ENCODE measurements around the gene CHD9NB. TPM values are rescaled to one million over a fixed set of nuclear protein-coding genes. Genes with fewer than 3 reads are reported as not detected.

The CHD9NB gene
- total RNA-seq, 1 experiment from 2014 or later = 0.64 TPM

- H3K36me3 ChIP-seq (ENCODE audit: control insufficient read depth, insufficient read depth, low read length) = no peaks in the 10 kb centered on the region
- ATAC-seq = no peak
- no peak overlapping the region for H3K27ac ChIP-seq (ENCODE audit: low read length)
- no peaks in the 10 kb centered on the region for H3K4me1 ChIP-seq (ENCODE audit: control insufficient read depth, insufficient read depth, low read length)
- intact Hi-C loops (cut with micrococcal nuclease; ENCODE audit: unreplicated experiment) = no loop called here
- no TSS peak for BruUV-seq (replicated peaks)
- TF ChIP-seq REST (IDR thresholded peaks at IDR 0.05; ENCODE audit: insufficient read depth in 1 of 2, low read depth in 2 of 2, low read length in 1 of 2) (no peak), TCF7L2 (IDR thresholded peaks at IDR 0.05; ENCODE audit: low read depth, low read length) (no peak), POLR2AphosphoS5 (IDR thresholded peaks at IDR 0.05; ENCODE audit: low read depth, low read length) (no peak), SIN3A (IDR thresholded peaks at IDR 0.05; ENCODE audit: borderline replicate concordance, insufficient read depth, low read depth, low read length) (no peak), CTCF (IDR thresholded peaks at IDR 0.05) (no peak)
- CTCF ChIA-PET = no interaction called here
- no peak overlapping the region for H3K4me3 ChIP-seq (ENCODE audit: low read depth in 2 of 2, low read length in 2 of 2)
- no peaks in the 10 kb centered on the region for H3K9me3 ChIP-seq (ENCODE audit: control insufficient read depth, insufficient read depth, low read depth, low read length)
- in situ Hi-C loops (cut with HindIII; ENCODE audit: low pct_unique_long_range_greater_than_20kb, low sequenced_read_pairs) = no loop called here
- no peak for DNase-seq (ENCODE audit: low read depth, low spot score)
- POLR2A ChIA-PET = no interaction called here
- H3K27me3 ChIP-seq (ENCODE audit: control insufficient read depth, insufficient read depth, low read length) = no peaks in the 10 kb centered on the region
Observed at GRCh38 chr16:53036066-53036465, 16.6 kb downstream of the CHD9NB start.

GRCh38 chr16:53035176-53035942, 17.3 kb downstream of the CHD9NB start:
- CTCF ChIA-PET = no interaction called here
- Histone ChIP-seq H3K4me3 (ENCODE audit: low read depth in 2 of 2, low read length in 2 of 2) (no peak overlapping the region), H3K27ac (ENCODE audit: low read length) (no peak overlapping the region), H3K36me3 (ENCODE audit: control insufficient read depth, insufficient read depth, low read length) (no peaks in the 10 kb centered on the region), H3K27me3 (ENCODE audit: control insufficient read depth, insufficient read depth, low read length) (no peaks in the 10 kb centered on the region), H3K4me1 (ENCODE audit: control insufficient read depth, insufficient read depth, low read length) (no peaks in the 10 kb centered on the region), H3K9me3 (ENCODE audit: control insufficient read depth, insufficient read depth, low read depth, low read length) (no peaks in the 10 kb centered on the region)
- DNase-seq (ENCODE audit: low read depth, low spot score) (no peak), ATAC-seq (no peak)
- POLR2A ChIA-PET = no interaction called here
- TF ChIP-seq SIN3A (IDR thresholded peaks at IDR 0.05; ENCODE audit: borderline replicate concordance, insufficient read depth, low read depth, low read length) (no peak), REST (IDR thresholded peaks at IDR 0.05; ENCODE audit: insufficient read depth in 1 of 2, low read depth in 2 of 2, low read length in 1 of 2) (no peak), CTCF (IDR thresholded peaks at IDR 0.05) (no peak), TCF7L2 (IDR thresholded peaks at IDR 0.05; ENCODE audit: low read depth, low read length) (no peak), POLR2AphosphoS5 (IDR thresholded peaks at IDR 0.05; ENCODE audit: low read depth, low read length) (no peak)
- intact Hi-C loops (cut with micrococcal nuclease; ENCODE audit: unreplicated experiment) (no loop called here), in situ Hi-C loops (cut with HindIII; ENCODE audit: low pct_unique_long_range_greater_than_20kb, low sequenced_read_pairs) (no loop called here)
- no TSS peak for BruUV-seq (replicated peaks)
